Naive thymus-derived CD8-positive, alpha-beta T cell (primary cell): Measurements from ENCODE around the gene RNF114. TPM values are rescaled to one million over a fixed set of nuclear protein-coding genes. Genes with fewer than 3 reads are reported as not detected.
A peak's percentile ranks its signal among the peaks of the same experiment; 100 is the strongest.
"Not testable (repeated sequence)": the region's sequence is repeated elsewhere in the genome, so short reads cannot be mapped to it uniquely, and the experiment has no call there.

Experiments used
- ATAC-seq, 2 donors: fragments of 150-1000 bp; cut with Tn5 transposase in 1 of 2; sonication (Bioruptor Pico), chemical (Tn5 transposase) in 1 of 2; 1 replicate in 1 of 2; 2 replicates in 1 of 2; pipeline ENCODE4 v1.10.0; 2021; ENCODE audit warnings: mild to moderate bottlenecking in 2 of 2, moderate library complexity in 2 of 2
- POLR2A ChIA-PET: fragments of 350-600 bp; sonication (Branson Sonifier 250); formaldehyde crosslinking; loops from one replicate; lab custom pipeline; 2021; ENCODE audit warnings: antibody characterized with exemption; lab: Charles Lee
- DNase-seq, 10 donors: peaks; one replicate each; pipeline versions ENCODE4 v3.0.0 to v3.0.0-alpha.2; 2020 to 2022
- H3K27ac Mint-ChIP-seq, 10 donors: one replicate each; pipeline ENCODE4 v1.8.0; 2020 to 2022; ENCODE audit warnings: mild to moderate bottlenecking in 10 of 10, mixed read lengths in 10 of 10, moderate library complexity in 4 of 10, inconsistent platforms in 1 of 10
- H3K27me3 Mint-ChIP-seq, 5 donors: one replicate each; pipeline ENCODE4 v1.8.0; 2021 to 2022; ENCODE audit warnings: mixed read lengths in 5 of 5
- H3K36me3 Mint-ChIP-seq, 3 donors: one replicate each; pipeline ENCODE4 v1.8.0; 2020 to 2022; ENCODE audit warnings: mixed read lengths in 3 of 3, mild to moderate bottlenecking in 2 of 3, inconsistent platforms in 1 of 3
- H3K4me1 Mint-ChIP-seq, 4 donors: one replicate each; pipeline ENCODE4 v1.8.0; 2021 to 2022; ENCODE audit warnings: mixed read lengths in 4 of 4
- H3K4me3 Mint-ChIP-seq, 10 donors: one replicate each; pipeline ENCODE4 v1.8.0; 2020 to 2022; ENCODE audit warnings: mild to moderate bottlenecking in 10 of 10, mixed read lengths in 10 of 10, moderate library complexity in 6 of 10, inconsistent platforms in 1 of 10
- H3K9me3 Mint-ChIP-seq, 9 donors: one replicate each; pipeline ENCODE4 v1.8.0; 2020 to 2022; ENCODE audit warnings: mixed read lengths in 9 of 9, mild to moderate bottlenecking in 3 of 9, inconsistent platforms in 1 of 9, moderate library complexity in 1 of 9
- polyA plus RNA-seq, 3 donors: library from polyadenylated mRNA; unstranded; fragments of 300-500 nt; fragmentation: Illumina TruSeq; gene quantifications; one replicate each; pipeline ENCODE4 v1.2.3, GENCODE V29; 2021
- total RNA-seq, 8 experiments: library from RNA in 2 of 8; stranded (reverse) in 2 of 8; gene quantifications; one replicate each; pipeline ENCODE4 v1.2.3 and lab custom pipeline; 2021 to 2026

Gene RNF114
- total and polyA plus RNA-seq, 5 experiments from 2014 or later: 104 to 133 (median 123) TPM

DNA sequence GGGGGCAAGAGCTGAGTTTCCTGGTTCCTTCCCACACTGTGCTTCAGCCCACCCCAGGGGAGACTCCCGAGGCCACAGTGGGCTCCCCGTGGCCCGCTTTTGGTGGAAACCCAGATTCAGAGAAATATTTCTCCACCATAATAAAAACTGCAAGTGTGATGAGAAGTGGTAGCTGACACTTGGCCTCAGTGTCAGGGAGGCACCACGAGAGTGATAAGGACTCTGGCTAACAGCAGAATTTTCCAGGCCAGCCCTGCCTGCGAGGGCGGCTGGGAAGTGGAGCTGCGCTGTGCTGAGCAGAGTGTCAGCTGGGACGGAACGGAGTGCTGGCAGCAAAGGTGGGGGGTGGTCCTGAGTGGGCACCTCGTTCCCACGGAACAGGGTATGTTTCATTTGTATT lies 43.4 kb upstream of the RNF114 start:
- H3K27me3 Mint-ChIP-seq: no peaks in the 10 kb centered on the region
- H3K9me3 Mint-ChIP-seq: no peaks in the 10 kb centered on the region
- peak overlapping the region in 2 of 10 donors; percentile 29 to 43 for H3K27ac Mint-ChIP-seq
- H3K4me3 Mint-ChIP-seq: peak overlapping the region in 1 of 10 donors; percentile 10
- POLR2A ChIA-PET: no interaction called here
- ATAC-seq (no peak), DNase-seq (no peak)
- H3K36me3 Mint-ChIP-seq: peaks cover 0 to 16% (median 0%) of the 10 kb centered on the region in 3 donors
- H3K4me1 Mint-ChIP-seq: peaks cover 9 to 24% (median 11%) of the 10 kb centered on the region in 4 donors

DNA sequence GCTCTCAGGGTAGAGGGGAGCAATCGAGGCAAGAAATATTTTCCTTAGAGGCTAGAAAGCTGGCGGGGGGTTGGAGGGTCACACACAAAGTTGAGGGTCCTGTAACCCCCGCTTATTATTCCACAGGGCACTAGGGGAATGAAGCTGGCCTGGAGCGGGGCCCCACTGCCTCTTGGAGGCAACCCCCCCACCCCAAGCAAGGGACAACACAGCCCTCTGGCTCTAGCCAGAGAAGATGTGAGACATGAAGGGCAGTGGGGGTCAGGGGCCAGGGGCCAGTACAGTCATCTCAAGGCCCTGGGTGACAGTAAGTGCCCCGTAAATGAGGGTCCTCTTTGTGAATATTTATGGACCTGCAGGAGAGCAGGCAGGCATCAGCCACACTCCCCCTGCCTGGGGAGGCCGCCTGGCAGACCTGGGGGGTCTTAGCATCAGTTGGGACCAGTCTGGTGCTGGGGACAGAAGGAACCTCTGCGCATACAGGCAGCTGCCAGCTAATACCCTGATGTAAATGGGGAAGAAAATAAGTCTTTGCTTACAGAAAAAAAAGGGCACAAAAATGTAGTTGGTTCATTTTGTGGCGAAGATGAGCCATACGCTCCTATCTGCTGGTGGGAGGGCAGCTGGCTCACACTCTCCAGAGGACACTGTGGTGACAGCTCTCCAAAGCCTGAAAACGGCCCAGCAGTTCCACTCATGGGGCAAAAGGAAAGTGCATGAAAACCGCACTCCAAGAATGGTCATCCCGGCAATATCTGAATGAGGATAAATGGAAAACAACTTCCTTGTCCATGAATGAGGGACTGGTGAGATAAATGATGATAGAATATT lies 42.7 kb upstream of the RNF114 start:
- H3K9me3 Mint-ChIP-seq: no peaks in the 10 kb centered on the region
- peak overlapping the region in 3 of 10 donors; percentile 42 to 68 (median 43) for H3K27ac Mint-ChIP-seq
- ATAC-seq (no peak), DNase-seq (no peak)
- H3K36me3 Mint-ChIP-seq: peaks cover 0 to 13% (median 0%) of the 10 kb centered on the region in 3 donors
- POLR2A ChIA-PET: no interaction called here
- H3K4me1 Mint-ChIP-seq: peaks cover 6 to 24% (median 8%) of the 10 kb centered on the region in 4 donors
- H3K4me3 Mint-ChIP-seq: peak overlapping the region in 2 of 10 donors; percentile 21 to 35
- no peaks in the 10 kb centered on the region for H3K27me3 Mint-ChIP-seq

DNA sequence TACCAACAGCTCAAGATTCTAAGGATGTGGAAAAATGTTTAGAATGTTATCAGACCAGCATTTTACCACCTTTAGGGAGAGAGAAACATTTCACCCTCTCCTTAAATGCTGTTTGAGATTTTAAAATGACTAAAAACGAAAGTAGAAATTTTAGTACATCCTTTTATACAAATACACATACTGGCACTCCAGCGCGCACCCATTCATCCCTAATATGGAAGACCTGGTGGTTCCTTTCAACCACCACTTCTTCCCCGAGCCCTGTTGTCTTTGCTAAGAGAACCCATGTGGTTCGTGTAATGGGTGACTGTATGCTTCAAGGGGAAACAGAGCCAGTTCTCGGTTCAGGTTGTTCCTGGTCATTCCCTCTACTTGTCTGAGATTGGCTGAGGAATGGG lies 42.1 kb upstream of the RNF114 start:
- Mint-ChIP-seq H3K36me3 (peaks cover 0 to 7% (median 0%) of the 10 kb centered on the region in 3 donors), H3K4me1 (peaks cover 2 to 24% (median 3%) of the 10 kb centered on the region in 4 donors), H3K27ac (peak overlapping the region in 2 of 10 donors; percentile 28 to 42), H3K4me3 (peak overlapping the region in 2 of 10 donors; percentile 34 to 35), H3K27me3 (no peaks in the 10 kb centered on the region), H3K9me3 (no peaks in the 10 kb centered on the region)
- POLR2A ChIA-PET: no interaction called here
- DNase-seq: no peak
- no peak for ATAC-seq

- H3K36me3 Mint-ChIP-seq, H3K27ac Mint-ChIP-seq, H3K27me3 Mint-ChIP-seq, POLR2A ChIA-PET, ATAC-seq, H3K4me3 Mint-ChIP-seq, H3K9me3 Mint-ChIP-seq, DNase-seq: not testable (repeated sequence)
- peaks cover 0 to 20% (median 3%) of the 10 kb centered on the region in 4 donors for H3K4me1 Mint-ChIP-seq
Observed at GRCh38 chr20:49895474-49896093, 40.6 kb upstream of the RNF114 start.

- H3K27ac Mint-ChIP-seq: peak overlapping the region in 1 of 10 donors; percentile 1
- H3K9me3 Mint-ChIP-seq: no peaks in the 10 kb centered on the region
- H3K27me3 Mint-ChIP-seq: no peaks in the 10 kb centered on the region
- H3K4me1 Mint-ChIP-seq: peaks cover 0 to 20% (median 3%) of the 10 kb centered on the region in 4 donors
- DNase-seq: no peak
- no peaks in the 10 kb centered on the region for H3K36me3 Mint-ChIP-seq
- no peak overlapping the region for H3K4me3 Mint-ChIP-seq
- POLR2A ChIA-PET: no interaction called here
- no peak for ATAC-seq
Observed at GRCh38 chr20:49896204-49896603, 40.0 kb upstream of the RNF114 start.

DNA sequence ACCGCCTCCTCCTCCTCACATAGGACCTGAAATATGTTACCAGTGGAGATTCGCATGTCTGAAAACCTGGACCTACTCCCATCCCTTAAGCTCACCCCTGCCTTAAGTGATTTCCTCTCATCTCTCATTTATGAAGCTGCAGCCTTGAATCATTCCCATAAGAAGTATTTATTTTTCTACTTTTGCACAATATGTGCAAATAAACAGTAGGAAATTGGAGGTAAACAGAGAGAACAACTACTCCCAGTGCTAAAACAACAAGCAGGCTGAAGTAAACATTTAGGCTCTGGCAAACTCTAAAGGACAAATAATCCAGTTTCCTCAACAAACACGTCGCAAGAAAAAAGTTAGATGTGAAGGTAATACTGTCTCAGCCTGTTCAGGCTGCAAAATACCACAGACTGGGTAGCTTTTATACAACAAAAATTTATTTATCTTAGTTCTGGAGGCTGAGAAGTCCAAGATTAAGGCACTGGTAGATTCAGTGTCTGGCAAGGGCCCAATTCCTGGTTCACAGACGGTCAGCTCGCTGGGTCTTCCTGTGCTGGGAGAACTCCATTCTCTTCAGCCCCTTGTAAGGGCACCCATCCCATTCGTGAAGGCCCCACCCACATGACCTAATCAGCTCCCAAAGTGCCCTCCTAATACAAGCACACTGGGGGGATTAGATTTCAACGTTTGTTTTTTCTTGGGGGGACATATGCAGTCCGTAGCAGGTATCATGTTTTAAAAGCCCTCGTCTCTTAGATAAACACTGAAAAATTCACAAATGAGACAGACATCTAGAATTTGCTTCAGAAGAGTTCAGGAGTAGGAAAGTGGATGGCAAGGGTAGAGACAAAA lies 36.4 kb upstream of the RNF114 start:
- ATAC-seq: no peak
- Mint-ChIP-seq H3K27me3 (no peaks in the 10 kb centered on the region), H3K9me3 (no peaks in the 10 kb centered on the region), H3K27ac (no peak overlapping the region), H3K36me3 (peaks cover 0 to 22% (median 0%) of the 10 kb centered on the region in 3 donors), H3K4me1 (peaks cover 2 to 8% (median 4%) of the 10 kb centered on the region in 4 donors), H3K4me3 (no peak overlapping the region)
- POLR2A ChIA-PET: interaction anchor here (1.0 kb wide), 1 partner anchor 12 kb away, joined by 5 read pairs; no protein-coding TSS in a partner anchor
- no peak for DNase-seq

GRCh38 chr20:49901588-49901987 lies 34.6 kb upstream of the RNF114 start:
- no peaks in the 10 kb centered on the region for H3K9me3 Mint-ChIP-seq

DNA sequence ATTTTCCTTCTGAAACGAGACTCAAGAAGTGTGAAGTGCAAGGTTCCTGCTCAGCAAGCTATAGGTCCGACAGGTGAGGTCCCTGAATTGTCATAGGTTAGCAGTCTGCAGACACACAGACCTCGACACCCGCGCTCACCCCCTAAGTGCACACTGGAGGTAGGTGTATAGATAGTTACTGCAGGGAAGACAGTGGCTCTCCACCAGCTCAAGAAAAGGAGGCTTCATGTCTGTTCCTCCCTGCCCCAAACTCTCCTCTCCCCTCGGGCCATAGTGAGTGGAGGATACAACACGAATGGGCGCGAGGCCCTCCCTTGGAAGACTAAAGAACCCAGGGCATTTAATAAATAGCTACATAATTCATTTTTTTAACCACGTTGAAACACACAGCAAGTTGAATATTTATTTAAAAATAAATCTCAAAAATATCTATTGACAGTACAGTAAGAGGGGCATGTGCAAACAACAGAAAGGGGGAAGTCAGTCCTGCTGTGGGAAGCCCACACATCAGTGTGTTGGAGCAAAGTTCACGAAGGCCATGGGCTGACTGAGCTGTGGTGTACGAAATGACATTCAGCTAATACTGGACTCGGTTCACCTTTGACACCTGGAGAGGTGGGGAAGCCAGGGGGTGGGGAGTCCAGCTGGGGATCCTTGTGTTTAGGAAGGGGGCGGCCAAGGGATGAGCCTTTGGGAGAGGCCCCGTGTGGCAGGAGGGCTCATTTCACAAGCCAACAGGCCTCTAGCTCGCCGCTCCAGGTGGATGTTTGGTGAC lies 31.6 kb upstream of the RNF114 start:
- H3K36me3 Mint-ChIP-seq: peaks cover 0 to 55% (median 9%) of the 10 kb centered on the region in 3 donors
- ATAC-seq (no peak), DNase-seq (no peak)
- peak overlapping the region in 3 of 10 donors; percentile 15 to 51 (median 25) for H3K27ac Mint-ChIP-seq
- peaks cover 0 to 15% (median 11%) of the 10 kb centered on the region in 4 donors for H3K4me1 Mint-ChIP-seq
- no peaks in the 10 kb centered on the region for H3K27me3 Mint-ChIP-seq
- POLR2A ChIA-PET: no interaction called here
- no peak overlapping the region for H3K4me3 Mint-ChIP-seq
- H3K9me3 Mint-ChIP-seq: no peaks in the 10 kb centered on the region

More at GRCh38 chr20:49901588-49901987, 34.6 kb upstream of the RNF114 start:
- ATAC-seq (no peak), DNase-seq (no peak)
- POLR2A ChIA-PET: no interaction called here
- Mint-ChIP-seq H3K36me3 (peaks cover 0 to 39% (median 9%) of the 10 kb centered on the region in 3 donors), H3K27ac (no peak overlapping the region), H3K27me3 (no peaks in the 10 kb centered on the region), H3K4me1 (peaks cover 2 to 11% (median 5%) of the 10 kb centered on the region in 4 donors), H3K4me3 (no peak overlapping the region)

GRCh38 chr20:49905415-49906091 lies 30.6 kb upstream of the RNF114 start:
- H3K36me3 Mint-ChIP-seq: peaks cover 0 to 59% (median 9%) of the 10 kb centered on the region in 3 donors
- peaks cover under 1 to 22% (median 14%) of the 10 kb centered on the region in 4 donors for H3K4me1 Mint-ChIP-seq
- H3K27ac Mint-ChIP-seq: peak overlapping the region in 3 of 10 donors; percentile 32 to 71 (median 51)
- POLR2A ChIA-PET: no interaction called here
- DNase-seq (no peak), ATAC-seq (no peak)
- no peaks in the 10 kb centered on the region for H3K27me3 Mint-ChIP-seq
- peak overlapping the region in 2 of 10 donors; percentile 7 to 39 for H3K4me3 Mint-ChIP-seq
- H3K9me3 Mint-ChIP-seq: no peaks in the 10 kb centered on the region

- peaks cover 7 to 28% (median 17%) of the 10 kb centered on the region in 4 donors for H3K4me1 Mint-ChIP-seq
- peak in 1 of 10 donors; percentile 57 for DNase-seq
- H3K9me3 Mint-ChIP-seq: no peaks in the 10 kb centered on the region
- H3K27ac Mint-ChIP-seq: no peak overlapping the region
- POLR2A ChIA-PET: no interaction called here
- ATAC-seq: no peak
- H3K4me3 Mint-ChIP-seq: no peak overlapping the region
- H3K36me3 Mint-ChIP-seq: peaks cover 0 to 59% (median 9%) of the 10 kb centered on the region in 3 donors
- H3K27me3 Mint-ChIP-seq: no peaks in the 10 kb centered on the region
Observed at GRCh38 chr20:49906101-49906604, 30.0 kb upstream of the RNF114 start.

GRCh38 chr20:49906615-49907154 lies 29.5 kb upstream of the RNF114 start:
- ATAC-seq (no peak), DNase-seq (no peak)
- peaks cover 0 to 59% (median 9%) of the 10 kb centered on the region in 3 donors for H3K36me3 Mint-ChIP-seq
- POLR2A ChIA-PET: no interaction called here
- H3K4me3 Mint-ChIP-seq: no peak overlapping the region
- peaks cover 7 to 30% (median 18%) of the 10 kb centered on the region in 4 donors for H3K4me1 Mint-ChIP-seq
- H3K27me3 Mint-ChIP-seq: no peaks in the 10 kb centered on the region
- no peaks in the 10 kb centered on the region for H3K9me3 Mint-ChIP-seq
- H3K27ac Mint-ChIP-seq: peak overlapping the region in 1 of 10 donors; percentile 28
